Femur (tissue), 1 donor: Measurements from ENCODE around the gene SLC4A1AP.

Source experiments
- DNase-seq: peaks from one replicate; pipeline ENCODE4 v3.0.0-alpha.2; 2017

The SLC4A1AP gene

DNA sequence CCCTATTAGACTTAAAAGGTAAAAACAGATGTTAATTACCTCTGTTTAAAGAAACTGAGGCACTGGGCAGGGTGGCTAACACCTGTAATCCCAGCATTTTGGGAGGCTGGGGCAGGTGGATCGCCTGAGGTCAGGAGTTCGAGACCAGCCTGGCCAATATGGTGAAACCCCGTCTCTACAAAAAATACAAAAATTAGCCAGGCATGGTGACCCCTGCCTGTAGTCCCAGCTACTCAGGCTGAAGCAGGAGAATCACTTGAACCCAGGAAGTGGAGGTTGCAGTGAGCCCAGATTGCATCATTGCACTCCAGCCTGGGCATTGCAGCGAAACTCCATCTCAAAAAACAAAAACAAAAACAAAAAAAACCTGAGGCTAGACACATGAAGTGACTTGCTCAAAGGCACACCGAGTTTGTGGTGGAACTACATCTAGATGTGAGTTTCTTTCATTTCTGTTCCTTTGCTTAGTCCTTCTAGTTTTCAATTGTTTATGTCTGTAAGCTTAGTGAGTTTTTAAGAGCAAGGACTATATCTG is 40.7 kb downstream of the SLC4A1AP start:
- DNase-seq: no peak

DNA sequence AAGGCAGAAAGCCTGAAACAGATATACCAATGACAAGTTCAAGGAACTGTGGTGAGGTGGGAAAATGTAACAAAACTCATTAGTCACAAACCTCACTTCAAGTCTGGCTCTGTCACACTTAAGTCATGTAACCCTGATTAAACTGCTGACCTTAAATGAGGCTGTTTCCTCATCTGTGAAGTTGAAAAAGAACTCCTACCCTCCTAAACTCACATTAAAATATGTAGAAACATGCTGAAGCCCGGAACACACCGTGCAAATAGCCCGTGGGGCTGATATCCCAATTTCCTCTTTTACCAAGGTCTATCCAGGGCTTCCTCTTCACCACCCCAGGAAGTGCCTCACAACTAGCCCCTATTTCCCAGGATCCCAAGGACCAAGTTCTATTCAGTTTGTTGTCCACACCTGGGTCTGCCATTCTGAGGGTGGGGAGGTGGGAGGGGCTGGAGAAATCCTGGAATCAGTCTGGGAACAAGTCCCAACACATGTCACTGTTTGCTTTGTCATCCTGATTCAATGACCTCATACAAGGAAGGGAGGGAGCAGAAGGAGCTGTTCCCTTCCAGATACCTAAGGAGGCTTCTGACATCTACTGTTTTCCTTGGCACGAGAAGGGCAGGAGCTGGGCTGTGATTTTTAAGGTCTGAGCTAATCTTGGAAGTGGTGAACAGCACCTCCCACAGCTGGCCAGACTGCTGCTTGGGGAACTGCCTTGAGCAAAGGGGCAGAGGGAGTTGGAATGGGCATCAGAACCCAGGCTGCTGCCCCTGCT is 42.3 kb downstream of the SLC4A1AP start:
- DNase-seq: peak; percentile 53

DNA sequence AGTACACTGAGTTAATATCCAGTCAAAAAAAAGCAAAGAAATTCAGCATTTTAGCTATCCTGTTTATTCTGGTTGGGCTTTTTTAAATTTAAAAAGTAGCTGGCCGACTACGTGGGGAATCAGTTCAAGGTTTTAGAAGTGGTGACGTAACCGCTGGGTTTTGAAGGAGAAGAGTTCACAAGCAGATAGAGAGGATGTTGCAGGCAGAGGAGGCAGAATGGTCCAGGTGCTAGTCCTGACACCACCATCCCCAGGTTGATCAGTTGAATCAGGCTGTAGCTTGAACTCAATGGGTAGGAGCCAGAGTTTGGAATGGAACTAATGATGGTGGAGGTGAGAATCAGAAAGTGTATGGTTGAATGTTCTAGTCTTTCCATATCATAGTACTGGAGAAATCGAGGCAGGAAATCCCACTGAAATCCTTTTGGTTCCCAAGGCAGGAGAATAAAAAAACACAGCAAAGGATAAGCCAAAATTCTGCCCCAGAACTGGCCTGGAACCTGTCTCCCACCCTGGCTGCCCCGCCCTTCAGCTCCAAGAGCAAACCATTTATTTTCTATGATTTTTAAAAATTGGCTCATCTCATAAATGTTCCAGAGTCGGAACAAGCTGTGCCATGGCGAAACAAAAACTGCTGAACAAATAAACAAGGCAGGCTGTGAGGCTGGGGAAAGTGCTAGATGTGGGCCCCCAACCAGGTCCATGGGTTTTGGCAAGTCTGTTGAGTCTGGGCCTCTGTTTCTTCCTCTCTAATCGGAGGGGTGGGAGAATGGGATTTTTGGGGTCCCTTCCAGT is 44.0 kb downstream of the SLC4A1AP start:
- DNase-seq: no peak

- DNase-seq: no peak
These were observed 44.6 kb downstream of the SLC4A1AP start for GRCh38 chr2:27708257-27708654.

- no peak for DNase-seq
These were observed 45.0 kb downstream of the SLC4A1AP start for GRCh38 chr2:27708666-27709065.

- DNase-seq: no peak
These were observed 45.6 kb downstream of the SLC4A1AP start for GRCh38 chr2:27709326-27709725.

GRCh38 chr2:27709960-27710575 is 46.4 kb downstream of the SLC4A1AP start:
- no peak for DNase-seq

- DNase-seq: no peak
These were observed 47.1 kb downstream of the SLC4A1AP start for GRCh38 chr2:27710640-27711430.

GRCh38 chr2:27711804-27712203 is 48.1 kb downstream of the SLC4A1AP start:
- DNase-seq: no peak

DNA sequence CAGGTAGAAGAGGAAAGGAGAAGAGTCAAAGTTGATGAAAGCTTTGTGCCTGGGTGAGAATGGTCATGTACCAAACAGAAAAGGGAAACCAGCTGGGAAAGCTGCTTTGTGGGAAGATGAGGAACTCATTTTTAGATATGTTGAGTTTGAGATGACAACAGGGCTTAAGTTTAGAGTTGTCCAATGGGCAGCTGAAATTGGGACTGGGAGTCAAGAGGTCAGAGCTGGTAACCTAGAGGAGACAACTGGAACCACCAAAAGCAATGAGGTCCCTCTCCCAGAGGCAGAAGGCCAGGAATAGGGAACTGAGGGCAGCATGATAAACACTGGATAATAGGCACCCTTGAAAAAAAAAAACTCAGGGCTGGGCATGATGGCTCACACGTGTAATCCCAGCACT is 48.8 kb downstream of the SLC4A1AP start:
- DNase-seq: no peak

GRCh38 chr2:27713201-27713600 is 49.5 kb downstream of the SLC4A1AP start:
- no peak for DNase-seq

DNA sequence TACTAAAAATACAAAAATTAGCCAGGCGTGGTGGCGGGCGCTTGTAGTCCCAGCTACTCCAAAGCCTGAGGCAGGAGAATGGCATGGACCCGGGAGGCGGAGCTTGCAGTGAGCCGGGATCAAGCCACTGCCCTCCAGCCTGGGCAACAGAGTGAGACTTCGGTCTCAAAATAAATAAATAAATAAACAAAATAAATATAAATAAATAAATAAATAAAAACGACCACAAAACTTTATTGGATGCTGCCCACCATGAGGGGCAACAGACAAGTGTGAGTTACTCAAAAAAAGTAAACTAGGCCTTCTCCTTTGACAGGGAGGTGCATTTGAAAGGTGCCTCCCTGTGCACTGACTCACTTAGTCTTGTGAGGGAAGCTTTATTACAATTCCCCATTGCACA is 50.4 kb downstream of the SLC4A1AP start:
- no peak for DNase-seq

DNA sequence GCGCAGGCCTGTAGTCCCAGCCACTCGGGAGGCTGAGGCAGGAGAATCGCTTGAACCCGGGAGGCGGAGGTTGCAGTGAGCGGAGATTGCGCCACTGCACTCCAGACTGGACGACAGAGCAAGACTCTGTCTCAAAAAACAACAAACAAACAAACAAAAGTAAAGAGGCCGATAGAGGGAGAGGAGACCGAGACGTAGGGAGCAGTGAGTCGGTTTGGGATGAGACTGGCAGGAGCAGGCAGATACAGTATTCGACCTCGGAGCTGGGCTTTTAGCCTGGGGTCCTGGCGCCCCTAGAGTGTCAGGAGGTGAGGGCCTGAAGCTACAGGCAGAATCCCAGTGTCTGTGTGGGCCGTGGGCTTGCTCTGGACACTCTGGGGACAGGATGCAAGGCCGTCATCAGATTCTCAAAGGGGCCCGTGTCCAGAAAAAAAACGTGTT is 51.2 kb downstream of the SLC4A1AP start:
- DNase-seq: no peak

GRCh38 chr2:27715318-27716210 is 51.9 kb downstream of the SLC4A1AP start:
- peak; percentile 78 for DNase-seq

DNA sequence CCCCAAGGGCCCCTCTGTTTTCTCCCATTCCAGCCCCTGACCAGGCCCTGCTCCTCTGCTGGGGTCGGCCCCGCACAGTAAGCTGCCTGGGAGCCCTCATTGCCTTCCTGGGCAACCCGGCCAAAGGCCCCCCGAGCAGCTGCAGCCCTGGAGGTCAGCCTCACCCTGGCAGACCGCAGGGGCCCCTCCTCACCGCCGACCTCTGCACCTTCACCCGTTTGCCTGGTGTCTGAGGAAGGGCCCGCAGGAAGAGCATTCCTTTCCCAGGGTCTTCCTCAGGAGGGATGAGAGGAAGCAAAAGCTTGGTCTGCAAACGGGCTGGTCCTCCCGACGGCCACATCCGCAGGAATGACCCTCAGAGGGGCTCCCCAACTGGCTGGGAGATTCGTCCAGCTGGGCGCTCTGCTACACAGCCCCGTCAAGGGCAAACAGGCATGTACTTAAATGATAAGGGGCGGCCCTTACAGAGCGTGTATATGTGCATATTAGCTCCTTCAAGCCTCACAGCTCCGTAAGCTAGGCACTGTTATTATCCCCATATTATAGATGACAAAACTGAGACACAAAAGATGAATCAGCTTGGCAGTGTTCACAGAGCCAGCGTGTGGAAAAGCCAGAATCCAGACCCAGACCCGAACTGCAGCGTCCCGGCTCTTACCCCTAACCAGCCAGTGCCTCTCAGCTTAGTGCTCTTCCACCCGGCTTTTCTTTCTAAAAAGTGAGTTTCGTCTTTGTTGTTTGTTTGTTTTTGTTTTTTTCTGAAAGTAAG is 52.8 kb downstream of the SLC4A1AP start:
- no peak for DNase-seq

DNA sequence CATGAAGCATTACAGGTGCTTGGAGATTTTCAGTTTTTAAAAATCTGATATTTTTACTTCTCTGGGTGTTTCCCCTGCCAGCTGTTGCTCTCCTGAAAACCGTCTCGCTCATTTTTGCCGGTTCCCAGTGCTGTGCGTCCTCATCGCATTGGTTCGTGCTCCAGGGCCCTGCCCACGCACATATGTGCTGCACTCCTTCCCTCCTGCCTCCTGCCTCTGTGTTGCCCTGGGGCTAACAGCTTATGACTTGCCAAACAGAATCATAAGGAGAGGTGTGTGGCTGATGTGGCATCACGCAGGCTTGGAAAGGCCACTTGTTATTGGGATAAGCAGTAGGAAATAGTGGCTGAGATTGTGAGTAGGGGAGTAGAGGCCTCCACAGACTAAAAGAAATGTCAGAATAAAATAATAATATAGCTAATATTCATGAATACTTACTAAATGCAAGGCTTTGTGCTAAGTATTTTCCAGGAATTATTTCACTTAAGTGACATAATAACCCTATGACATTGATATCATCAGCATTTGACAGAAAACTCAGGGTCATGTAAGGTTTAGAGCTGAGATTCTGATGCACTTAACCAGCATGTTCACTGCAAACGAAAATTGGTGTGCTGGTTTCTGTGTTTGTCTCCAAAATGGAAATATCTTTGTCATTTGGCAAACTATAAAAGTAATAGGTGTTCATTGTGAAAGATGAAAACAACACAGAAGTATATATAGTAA is 53.5 kb downstream of the SLC4A1AP start:
- DNase-seq: no peak

GRCh38 chr2:27720004-27720551 is 56.4 kb downstream of the SLC4A1AP start:
- DNase-seq: no peak

DNA sequence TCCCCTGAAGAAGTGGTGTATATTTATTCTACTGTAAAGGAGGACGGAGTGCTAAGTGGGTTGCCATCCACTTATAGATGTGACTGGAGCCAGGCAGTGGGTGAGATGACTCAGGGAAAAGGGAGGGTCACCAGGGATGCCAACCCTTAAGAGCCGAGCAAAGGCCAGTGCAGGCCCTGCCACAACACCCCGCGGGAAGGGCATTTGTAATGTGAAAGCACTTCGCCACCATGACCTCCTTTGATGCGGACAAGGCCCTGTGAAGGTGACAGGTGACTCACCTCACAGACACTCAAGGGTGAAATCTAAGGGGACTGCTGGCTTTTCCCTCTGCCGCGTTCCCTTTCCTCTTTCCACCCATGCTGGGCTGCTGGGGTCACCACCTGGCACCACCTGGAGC is 57.6 kb downstream of the SLC4A1AP start:
- DNase-seq: no peak

DNA sequence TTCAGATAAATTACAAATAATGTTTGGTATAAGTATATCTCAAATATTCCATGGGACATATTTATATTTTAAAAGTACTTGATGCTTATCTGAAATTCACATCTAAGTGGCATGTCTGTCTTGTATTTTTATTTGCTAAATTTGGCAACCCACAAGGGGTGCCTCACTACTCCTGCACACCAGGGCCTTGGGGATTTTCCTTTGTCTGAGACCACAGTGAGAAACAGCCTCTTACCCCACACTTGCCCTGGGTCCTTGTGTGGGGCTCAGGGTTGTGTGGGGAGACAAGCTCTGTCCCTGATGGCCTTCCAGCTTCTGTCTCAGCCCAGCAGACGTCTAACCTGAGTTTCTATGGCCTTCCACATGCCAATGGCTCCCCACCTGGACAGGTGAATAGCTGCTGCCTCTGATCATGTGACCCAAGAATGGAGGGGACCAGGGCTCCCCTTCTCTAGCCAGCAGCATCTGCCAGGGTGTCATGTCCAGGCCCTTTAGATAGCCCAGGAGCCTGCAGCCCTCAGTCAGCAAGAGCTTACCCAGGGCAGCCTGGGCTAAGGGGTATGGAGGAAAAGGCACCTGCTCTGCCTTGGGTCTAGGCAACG is 58.3 kb downstream of the SLC4A1AP start:
- DNase-seq: no peak
